PC-9 (cell line): ENCODE results near the gene MXRA5. TPM values are rescaled to one million over a fixed set of nuclear protein-coding genes. Genes with fewer than 3 reads are reported as not detected.
"Not testable (repeated sequence)": the region's sequence is repeated elsewhere in the genome, so short reads cannot be mapped to it uniquely, and the experiment has no call there.

Experiments
- BruUV-seq: library from RNA; stranded (reverse); fragments of 400-500 nt; replicated peaks from 2 replicates; lab custom pipeline; 2021; lab: Mats Ljungman, UMichigan
- CTCF ChIA-PET: fragments of 300-600 bp; sonication (Branson Sonifier 250); formaldehyde crosslinking; loops from one replicate; lab custom pipeline; 2022; ENCODE audit warnings: antibody characterized with exemption; lab: Charles Lee
- POLR2A ChIA-PET: fragments of 300-600 bp; sonication (Branson Sonifier 250); formaldehyde crosslinking; loops from one replicate; lab custom pipeline; 2022; ENCODE audit warnings: antibody characterized with exemption; ENCODE audit not compliant: unreplicated experiment; lab: Charles Lee
- DNase-seq, 2 experiments: peaks; one replicate each; pipeline versions ENCODE4 v3.0.0 to v3.0.0-alpha.2; 2015 to 2022; ENCODE audit warnings: mixed read lengths in 1 of 2
- H2AFZ ChIP-seq: fragments of 200-600 bp; sonication (generic); 2 replicates; pipeline ENCODE4 v1.8.1; 2017; ENCODE audit warnings: antibody characterized with exemption
- H3F3A ChIP-seq: fragments of 200-600 bp; sonication (generic); 2 replicates; pipeline ENCODE4 v1.8.1; 2017; ENCODE audit warnings: antibody characterized with exemption, mild to moderate bottlenecking, low read depth; ENCODE audit not compliant: insufficient read depth
- H3K27ac ChIP-seq: fragments of 200-600 bp; sonication (generic); 2 replicates; pipeline ENCODE4 v1.6.1; 2016; ENCODE audit warnings: mixed run types
- H3K27me3 ChIP-seq: fragments of 200-600 bp; sonication (generic); 2 replicates; pipeline ENCODE4 v1.6.1; 2016; ENCODE audit warnings: low read depth, mixed run types; ENCODE audit not compliant: insufficient read depth
- H3K36me3 ChIP-seq: fragments of 200-600 bp; sonication (generic); 2 replicates; pipeline ENCODE4 v1.6.1; 2016; ENCODE audit warnings: low read depth, mixed run types
- H3K4me1 ChIP-seq: fragments of 200-600 bp; sonication (generic); replicated peaks from 2 replicates; pipeline ENCODE4 v1.6.1; 2016; ENCODE audit warnings: mixed run types; ENCODE audit not compliant: insufficient read depth
- H3K4me2 ChIP-seq: fragments of 200-600 bp; sonication (generic); 2 replicates; pipeline ENCODE4 v1.6.1; 2017; ENCODE audit warnings: mixed run types
- H3K4me3 ChIP-seq: fragments of 200-600 bp; sonication (generic); 2 replicates; pipeline ENCODE4 v1.6.1; 2016; ENCODE audit warnings: mixed run types
- H3K79me2 ChIP-seq: fragments of 200-600 bp; sonication (generic); 2 replicates; pipeline ENCODE4 v1.6.1; 2017; ENCODE audit warnings: low read depth, mixed run types
- H3K9me2 ChIP-seq: fragments of 200-600 bp; sonication (generic); 2 replicates; pipeline ENCODE4 v1.8.1; 2017; ENCODE audit warnings: mild to moderate bottlenecking; ENCODE audit not compliant: insufficient read depth
- H3K9me3 ChIP-seq: fragments of 200-600 bp; sonication (generic); 2 replicates; pipeline ENCODE4 v1.8.1; 2016; ENCODE audit warnings: low read depth; ENCODE audit not compliant: insufficient read depth
- H4K20me1 ChIP-seq: fragments of 200-600 bp; sonication (generic); 2 replicates; pipeline ENCODE4 v1.8.1; 2017; ENCODE audit not compliant: insufficient read depth
- CTCF ChIP-seq: fragments of 200-600 bp; sonication (generic); conservative IDR thresholded peaks from 2 replicates; pipeline ENCODE4 v1.6.1; 2017; ENCODE audit warnings: mixed run types, antibody characterized with exemption, mild to moderate bottlenecking, moderate library complexity
- EZH2 ChIP-seq: fragments of 200-600 bp; sonication (generic); IDR thresholded peaks from 2 replicates; pipeline ENCODE4 v1.8.0; 2017; ENCODE audit warnings: antibody characterized with exemption, low read depth
- intact Hi-C: fragments of 100-400 bp; cut with micrococcal nuclease; formaldehyde crosslinking; loops from one replicate; pipeline ENCODE4 v1.10.0; 2022; ENCODE audit not compliant: unreplicated experiment
- total RNA-seq: library from RNA; stranded (reverse); gene quantifications from 2 replicates; pipeline ENCODE4 v1.2.3, GENCODE V29; 2021

MXRA5 gene
- total RNA-seq, 1 experiment from 2014 or later = not detected

GRCh38 chrX:3377560-3377959 is 31.1 kb upstream of the MXRA5 start:
- TF ChIP-seq EZH2 (no peak), CTCF (no peak)
- CTCF ChIA-PET = no interaction called here
- no peaks in the 10 kb centered on the region for H3K79me2 ChIP-seq

GRCh38 chrX:3375878-3376508 is 29.5 kb upstream of the MXRA5 start:
- H3K4me2 ChIP-seq, DNase-seq, H2AFZ ChIP-seq, H3K9me3 ChIP-seq, H3K79me2 ChIP-seq, H3K4me1 ChIP-seq, intact Hi-C loops, CTCF ChIA-PET, H3K27me3 ChIP-seq, H3K27ac ChIP-seq, POLR2A ChIA-PET, H3K36me3 ChIP-seq, H3F3A ChIP-seq, H3K9me2 ChIP-seq, BruUV-seq, H3K4me3 ChIP-seq, H4K20me1 ChIP-seq: not testable (repeated sequence)

More at GRCh38 chrX:3377560-3377959, 31.1 kb upstream of the MXRA5 start:
- H3K4me2 ChIP-seq = no peak overlapping the region
- intact Hi-C loops = no loop called here
- POLR2A ChIA-PET = no interaction called here
- H3K9me3 ChIP-seq = no peaks in the 10 kb centered on the region
- H4K20me1 ChIP-seq = no peaks in the 10 kb centered on the region
- no TSS peak for BruUV-seq
- no peaks in the 10 kb centered on the region for H3K4me1 ChIP-seq
- no peak overlapping the region for H3K4me3 ChIP-seq
- no peak for DNase-seq
- no peak overlapping the region for H2AFZ ChIP-seq
- H3K36me3 ChIP-seq = no peaks in the 10 kb centered on the region
- no peaks in the 10 kb centered on the region for H3K27me3 ChIP-seq
- no peaks in the 10 kb centered on the region for H3F3A ChIP-seq
- no peak overlapping the region for H3K27ac ChIP-seq
- H3K9me2 ChIP-seq = no peaks in the 10 kb centered on the region

GRCh38 chrX:3374108-3374800 is 27.8 kb upstream of the MXRA5 start:
- H3K36me3 ChIP-seq = no peaks in the 10 kb centered on the region
- H3K4me1 ChIP-seq = no peaks in the 10 kb centered on the region
- DNase-seq = no peak

More at GRCh38 chrX:3374108-3374800, 27.8 kb upstream of the MXRA5 start:
- no peaks in the 10 kb centered on the region for H3K79me2 ChIP-seq
- H3K27me3 ChIP-seq = no peaks in the 10 kb centered on the region
- no peak overlapping the region for H2AFZ ChIP-seq
- H3K9me2 ChIP-seq = no peaks in the 10 kb centered on the region
- H3F3A ChIP-seq = no peaks in the 10 kb centered on the region
- H3K4me3 ChIP-seq = no peak overlapping the region
- H3K4me2 ChIP-seq = no peak overlapping the region
- BruUV-seq = no TSS peak
- no peak for TF ChIP-seq CTCF
- TF ChIP-seq EZH2 = no peak
- POLR2A ChIA-PET = no interaction called here
- no peaks in the 10 kb centered on the region for H4K20me1 ChIP-seq
- H3K9me3 ChIP-seq = no peaks in the 10 kb centered on the region
- H3K27ac ChIP-seq = no peak overlapping the region
- CTCF ChIA-PET = no interaction called here
- intact Hi-C loops = no loop called here
